Measurements from ENCODE around the gene NPC1L1. TPM values are rescaled to one million over a fixed set of nuclear protein-coding genes. Genes with fewer than 3 reads are reported as not detected.
A peak's percentile ranks its signal among the peaks of the same experiment; 100 is the strongest.

NPC1L1 gene
- total RNA-seq, 1 donor from 2014 or later, result 0.13 TPM

GRCh38 chr7:44538798-44539668 is 2.1 kb downstream of the NPC1L1 start:
- no peak for DNase-seq
- intact Hi-C loops (cut with DNase I), result no loop called here
- ATAC-seq (ENCODE audit: poor library complexity), result no peak

GRCh38 chr7:44538093-44538797 is 2.9 kb downstream of the NPC1L1 start:
- ATAC-seq (ENCODE audit: poor library complexity) (no peak), DNase-seq (no peak)
- intact Hi-C loops (cut with DNase I), result no loop called here

GRCh38 chr7:44537442-44537841 is 3.7 kb downstream of the NPC1L1 start:
- intact Hi-C loops (cut with DNase I), result no loop called here
- ATAC-seq (ENCODE audit: poor library complexity) (no peak), DNase-seq (no peak)

GRCh38 chr7:44536090-44536489 is 5.0 kb downstream of the NPC1L1 start:
- intact Hi-C loops (cut with DNase I), result no loop called here
- DNase-seq, result no peak
- ATAC-seq (ENCODE audit: poor library complexity), result no peak

GRCh38 chr7:44535348-44536064 is 5.6 kb downstream of the NPC1L1 start:
- ATAC-seq (ENCODE audit: poor library complexity) (no peak), DNase-seq (no peak)
- intact Hi-C loops (cut with DNase I), result no loop called here

GRCh38 chr7:44534501-44534900 is 6.6 kb downstream of the NPC1L1 start:
- intact Hi-C loops (cut with DNase I), result no loop called here
- ATAC-seq (ENCODE audit: poor library complexity), result peak; percentile 34

GRCh38 chr7:44534087-44534486 is 7.0 kb downstream of the NPC1L1 start:
- intact Hi-C loops (cut with DNase I), result no loop called here
- DNase-seq, result no peak
- no peak for ATAC-seq (ENCODE audit: poor library complexity)

More at GRCh38 chr7:44534501-44534900, 6.6 kb downstream of the NPC1L1 start:
- DNase-seq, result no peak

GRCh38 chr7:44533301-44534055 is 7.7 kb downstream of the NPC1L1 start:
- intact Hi-C loops (cut with DNase I), result no loop called here
- ATAC-seq (ENCODE audit: poor library complexity), result no peak
- DNase-seq, result no peak

- intact Hi-C loops (cut with DNase I), result no loop called here
- no peak for DNase-seq
- ATAC-seq (ENCODE audit: poor library complexity), result no peak
Observed at GRCh38 chr7:44531421-44532380, 9.4 kb downstream of the NPC1L1 start.

- intact Hi-C loops (cut with DNase I), result no loop called here
- ATAC-seq (ENCODE audit: poor library complexity), result no peak
- DNase-seq, result no peak
Observed at GRCh38 chr7:44530990-44531389, 10.1 kb downstream of the NPC1L1 start.

- ATAC-seq (ENCODE audit: poor library complexity) (no peak), DNase-seq (no peak)
- intact Hi-C loops (cut with DNase I), result no loop called here
Observed at GRCh38 chr7:44524811-44525388, 16.2 kb downstream of the NPC1L1 start.

- intact Hi-C loops (cut with DNase I), result no loop called here
- DNase-seq, result no peak
- no peak for ATAC-seq (ENCODE audit: poor library complexity)
Observed at GRCh38 chr7:44522315-44522714, 18.8 kb downstream of the NPC1L1 start.

- ATAC-seq (ENCODE audit: poor library complexity) (no peak), DNase-seq (no peak)
- intact Hi-C loops (cut with DNase I), result no loop called here
Observed at GRCh38 chr7:44521347-44522095, 19.6 kb downstream of the NPC1L1 start.

- no peak for DNase-seq
- intact Hi-C loops (cut with DNase I), result no loop called here
- ATAC-seq (ENCODE audit: poor library complexity), result no peak
Observed at GRCh38 chr7:44520574-44520973, 20.6 kb downstream of the NPC1L1 start.

- intact Hi-C loops (cut with DNase I), result no loop called here
- no peak for DNase-seq
- no peak for ATAC-seq (ENCODE audit: poor library complexity)
Observed at GRCh38 chr7:44519546-44519945, 21.6 kb downstream of the NPC1L1 start.

- DNase-seq, result no peak
- intact Hi-C loops (cut with DNase I), result no loop called here
- no peak for ATAC-seq (ENCODE audit: poor library complexity)
Observed at GRCh38 chr7:44518761-44519160, 22.4 kb downstream of the NPC1L1 start.

- no peak for DNase-seq
- intact Hi-C loops (cut with DNase I), result no loop called here
- ATAC-seq (ENCODE audit: poor library complexity), result no peak
Observed at GRCh38 chr7:44517175-44517574, 24.0 kb downstream of the NPC1L1 start.
